Epithelial cell of esophagus (primary cell): ENCODE measurements around the gene NCBP2.

ENCODE experiments used
- DNase-seq: peaks from one replicate; pipeline ENCODE4 v3.0.0; 2010; ENCODE audit warnings: low read depth
- H3K4me3 ChIP-seq: 2 replicates; pipeline ENCODE4 v1.5.1; 2011; ENCODE audit warnings: mild to moderate bottlenecking, low read length, control low read depth
- CTCF ChIP-seq: IDR thresholded peaks from 2 replicates; pipeline ENCODE4 v1.5.1; 2011; ENCODE audit warnings: low read depth, mild to moderate bottlenecking, low read length, control low read depth, inconsistent platforms; ENCODE audit not compliant: insufficient read depth; ENCODE audit errors: missing control alignments

NCBP2 gene

GRCh38 chr3:196962930-196963630 is 20.8 kb upstream of the NCBP2 start:
- no peak overlapping the region for H3K4me3 ChIP-seq
- no peak for TF ChIP-seq CTCF
- DNase-seq: no peak

GRCh38 chr3:196962108-196962929 is 20.0 kb upstream of the NCBP2 start:
- no peak overlapping the region for H3K4me3 ChIP-seq
- TF ChIP-seq CTCF: no peak
- no peak for DNase-seq

GRCh38 chr3:196954832-196955231 is 12.5 kb upstream of the NCBP2 start:
- no peak overlapping the region for H3K4me3 ChIP-seq
- TF ChIP-seq CTCF: no peak
- DNase-seq: no peak

GRCh38 chr3:196951371-196951770 is 9.0 kb upstream of the NCBP2 start:
- DNase-seq: no peak
- H3K4me3 ChIP-seq: no peak overlapping the region
- TF ChIP-seq CTCF: no peak

GRCh38 chr3:196949750-196950149 is 7.4 kb upstream of the NCBP2 start:
- H3K4me3 ChIP-seq: no peak overlapping the region
- DNase-seq: no peak
- TF ChIP-seq CTCF: no peak

DNA sequence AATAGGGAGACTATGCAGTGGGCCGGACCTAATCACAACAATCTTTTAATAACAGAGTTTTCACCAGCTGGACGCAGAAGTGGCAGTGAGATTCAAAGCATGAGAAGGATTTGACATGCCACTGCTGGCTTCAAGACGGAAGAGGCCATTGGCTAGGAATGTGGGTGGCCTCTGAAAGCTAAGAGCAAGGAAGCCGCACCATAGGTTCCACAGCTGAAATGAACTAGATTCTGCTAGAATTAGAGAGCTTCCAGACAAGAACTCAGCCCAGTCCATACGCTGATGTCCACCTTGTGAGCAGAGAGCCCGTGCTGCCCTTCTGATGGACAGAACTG is 6.9 kb upstream of the NCBP2 start:
- no peak overlapping the region for H3K4me3 ChIP-seq
- TF ChIP-seq CTCF: no peak
- no peak for DNase-seq
